G401.6 (cell line): Measurements from ENCODE around the gene OR2T8.
A peak's percentile ranks its signal among the peaks of the same experiment; 100 is the strongest.

Experiments used
- FAIRE-seq: peaks from 2 replicates; lab custom pipeline; 2012; peaks lifted over from hg19 to GRCh38; lab: Jason Lieb, UNC

Gene OR2T8

GRCh38 chr1:247962911-247963588, 43.0 kb downstream of the OR2T8 start:
- FAIRE-seq = no peak

GRCh38 chr1:247964933-247965332, 44.9 kb downstream of the OR2T8 start, which contains the start of gene OR2AK2:
Gene OR2AK2 (plus strand): TSS chr1:247965233. CDS start chr1:247965377, 144 bp downstream.
- FAIRE-seq = peak; percentile 90

GRCh38 chr1:247966532-247967204, 46.6 kb downstream of the OR2T8 start:
- FAIRE-seq = no peak
